Naive thymus-derived CD8-positive, alpha-beta T cell (primary cell): Measurements from ENCODE around the gene SKIL. TPM values are rescaled to one million over a fixed set of nuclear protein-coding genes. Genes with fewer than 3 reads are reported as not detected.
"Not testable (repeated sequence)": the region's sequence is repeated elsewhere in the genome, so short reads cannot be mapped to it uniquely, and the experiment has no call there.

Experiments
- ATAC-seq, 2 donors: fragments of 150-1000 bp; cut with Tn5 transposase in 1 of 2; sonication (Bioruptor Pico), chemical (Tn5 transposase) in 1 of 2; 1 replicate in 1 of 2; 2 replicates in 1 of 2; pipeline ENCODE4 v1.10.0; 2021; ENCODE audit warnings: mild to moderate bottlenecking in 2 of 2, moderate library complexity in 2 of 2
- POLR2A ChIA-PET: fragments of 350-600 bp; sonication (Branson Sonifier 250); formaldehyde crosslinking; loops from one replicate; lab custom pipeline; 2021; ENCODE audit warnings: antibody characterized with exemption; lab: Charles Lee
- DNase-seq, 10 donors: peaks; one replicate each; pipeline versions ENCODE4 v3.0.0 to v3.0.0-alpha.2; 2020 to 2022
- H3K27ac Mint-ChIP-seq, 10 donors: one replicate each; pipeline ENCODE4 v1.8.0; 2020 to 2022; ENCODE audit warnings: mild to moderate bottlenecking in 10 of 10, mixed read lengths in 10 of 10, moderate library complexity in 4 of 10, inconsistent platforms in 1 of 10
- H3K27me3 Mint-ChIP-seq, 5 donors: one replicate each; pipeline ENCODE4 v1.8.0; 2021 to 2022; ENCODE audit warnings: mixed read lengths in 5 of 5
- H3K36me3 Mint-ChIP-seq, 3 donors: one replicate each; pipeline ENCODE4 v1.8.0; 2020 to 2022; ENCODE audit warnings: mixed read lengths in 3 of 3, mild to moderate bottlenecking in 2 of 3, inconsistent platforms in 1 of 3
- H3K4me1 Mint-ChIP-seq, 4 donors: one replicate each; pipeline ENCODE4 v1.8.0; 2021 to 2022; ENCODE audit warnings: mixed read lengths in 4 of 4
- H3K4me3 Mint-ChIP-seq, 10 donors: one replicate each; pipeline ENCODE4 v1.8.0; 2020 to 2022; ENCODE audit warnings: mild to moderate bottlenecking in 10 of 10, mixed read lengths in 10 of 10, moderate library complexity in 6 of 10, inconsistent platforms in 1 of 10
- H3K9me3 Mint-ChIP-seq, 9 donors: one replicate each; pipeline ENCODE4 v1.8.0; 2020 to 2022; ENCODE audit warnings: mixed read lengths in 9 of 9, mild to moderate bottlenecking in 3 of 9, inconsistent platforms in 1 of 9, moderate library complexity in 1 of 9
- polyA plus RNA-seq, 3 donors: library from polyadenylated mRNA; unstranded; fragments of 300-500 nt; fragmentation: Illumina TruSeq; gene quantifications; one replicate each; pipeline ENCODE4 v1.2.3, GENCODE V29; 2021
- total RNA-seq, 8 experiments: library from RNA in 2 of 8; stranded (reverse) in 2 of 8; gene quantifications; one replicate each; pipeline ENCODE4 v1.2.3 and lab custom pipeline; 2021 to 2026

The SKIL gene, protein sequence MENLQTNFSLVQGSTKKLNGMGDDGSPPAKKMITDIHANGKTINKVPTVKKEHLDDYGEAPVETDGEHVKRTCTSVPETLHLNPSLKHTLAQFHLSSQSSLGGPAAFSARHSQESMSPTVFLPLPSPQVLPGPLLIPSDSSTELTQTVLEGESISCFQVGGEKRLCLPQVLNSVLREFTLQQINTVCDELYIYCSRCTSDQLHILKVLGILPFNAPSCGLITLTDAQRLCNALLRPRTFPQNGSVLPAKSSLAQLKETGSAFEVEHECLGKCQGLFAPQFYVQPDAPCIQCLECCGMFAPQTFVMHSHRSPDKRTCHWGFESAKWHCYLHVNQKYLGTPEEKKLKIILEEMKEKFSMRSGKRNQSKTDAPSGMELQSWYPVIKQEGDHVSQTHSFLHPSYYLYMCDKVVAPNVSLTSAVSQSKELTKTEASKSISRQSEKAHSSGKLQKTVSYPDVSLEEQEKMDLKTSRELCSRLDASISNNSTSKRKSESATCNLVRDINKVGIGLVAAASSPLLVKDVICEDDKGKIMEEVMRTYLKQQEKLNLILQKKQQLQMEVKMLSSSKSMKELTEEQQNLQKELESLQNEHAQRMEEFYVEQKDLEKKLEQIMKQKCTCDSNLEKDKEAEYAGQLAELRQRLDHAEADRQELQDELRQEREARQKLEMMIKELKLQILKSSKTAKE
- total RNA-seq, result 10 to 100 TPM; 55.7 to 67.2 TPM
- 1 to 10 TPM; 2.5 to 6.6 (median 2.9) TPM for polyA plus RNA-seq
- 68.9 to 252 (median 79.5) reads per million in 6 experiments for total RNA-seq (lab: John Stamatoyannopoulos, UW)

GRCh38 chr3:170357176-170358041 lies at the start of gene SKIL:
Gene SKIL, plus strand, starts transcription at chr3:170357715. Its CDS starts 2,617 bp downstream, at chr3:170360332.
- peaks cover 0 to 12% (median 2%) of the 10 kb centered on the region in 9 donors for H3K9me3 Mint-ChIP-seq
- DNase-seq, result peak; percentile 95 to 99 (median 96)
- ATAC-seq, result peak; percentile 75 to 81
- POLR2A ChIA-PET, result interaction anchor here (0.6 to 2.9 kb wide), 18 partner anchors 8 to 593 kb away, joined by 3 to 25 read pairs (median 6); partner anchors contain the start of genes PHC3, PRKCI, RPL22L1 and SEC62
- peak within 1 kb of the TSS; percentile 93 to 100 (median 98) for H3K27ac Mint-ChIP-seq
- peaks cover 7 to 22% (median 18%) of the 10 kb centered on the region in 3 donors for H3K36me3 Mint-ChIP-seq
- H3K4me3 Mint-ChIP-seq, result peak within 1 kb of the TSS; percentile 87 to 98 (median 94)
- no peaks in the 10 kb centered on the region for H3K27me3 Mint-ChIP-seq
- H3K4me1 Mint-ChIP-seq, result peaks cover 21 to 78% (median 53%) of the 10 kb centered on the region in 4 donors

- no peaks in the 10 kb centered on the region for H3K36me3 Mint-ChIP-seq
- POLR2A ChIA-PET, result interaction anchor here (0.7 kb wide), 1 partner anchor 8 kb away, joined by 3 read pairs; no protein-coding TSS in a partner anchor
- no peaks in the 10 kb centered on the region for H3K9me3 Mint-ChIP-seq
- H3K27ac Mint-ChIP-seq, result no peak overlapping the region
- no peak for ATAC-seq
- H3K4me1 Mint-ChIP-seq, result peaks cover 0 to 10% (median 0%) of the 10 kb centered on the region in 4 donors
- no peak for DNase-seq
- no peaks in the 10 kb centered on the region for H3K27me3 Mint-ChIP-seq
- no peak overlapping the region for H3K4me3 Mint-ChIP-seq
Observed at GRCh38 chr3:170309046-170309445, 48.5 kb upstream of the SKIL start.

- Mint-ChIP-seq H3K27me3 (peaks cover 0 to 3% (median 0%) of the 10 kb centered on the region in 5 donors), H3K9me3 (no peaks in the 10 kb centered on the region), H3K27ac (no peak overlapping the region), H3K4me3 (no peak overlapping the region), H3K4me1 (no peaks in the 10 kb centered on the region), H3K36me3 (no peaks in the 10 kb centered on the region)
- no peak for DNase-seq
- POLR2A ChIA-PET, result interaction anchor here (0.7 kb wide), 1 partner anchor 164 kb away, joined by 3 read pairs; no protein-coding TSS in a partner anchor
- ATAC-seq, result no peak
Observed at GRCh38 chr3:170317954-170318353, 39.6 kb upstream of the SKIL start.

DNA sequence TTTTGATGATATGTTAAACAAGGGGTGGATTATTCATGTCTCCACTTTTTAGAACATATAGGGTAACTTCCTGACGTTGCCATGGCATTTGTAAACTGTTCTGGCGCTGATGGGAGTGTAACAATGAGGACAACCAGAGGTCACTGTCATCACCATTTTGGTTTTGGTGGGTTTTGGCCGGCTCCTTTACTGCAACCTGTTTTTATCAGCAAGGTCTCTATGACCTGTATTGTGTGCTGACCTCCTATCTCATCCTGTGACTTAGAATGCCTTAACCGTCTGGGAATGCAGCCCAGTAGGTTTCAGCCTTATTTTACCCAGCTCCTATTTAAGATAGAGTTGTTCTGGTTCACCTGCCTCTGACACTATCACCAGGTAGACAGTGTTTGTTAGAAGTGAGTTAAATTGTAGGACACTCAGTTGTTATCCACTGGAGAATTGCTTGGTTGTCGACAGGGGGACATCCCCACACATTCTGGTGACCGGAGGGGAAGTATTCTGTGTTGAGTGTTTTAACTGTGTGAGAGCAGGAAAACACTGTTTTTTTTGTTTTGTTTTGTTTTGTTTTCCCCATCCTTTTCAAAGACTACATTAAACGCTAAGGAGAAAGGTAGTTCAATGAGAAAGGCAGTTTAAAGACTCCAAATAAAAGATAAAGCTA lies 36.9 kb upstream of the SKIL start:
- POLR2A ChIA-PET, result interaction anchor here (0.6 kb wide), 1 partner anchor 119 kb away, joined by 4 read pairs; no protein-coding TSS in a partner anchor
- no peak for ATAC-seq
- DNase-seq, result no peak
- peak overlapping the region in 1 of 10 donors; percentile 66 for H3K27ac Mint-ChIP-seq
- H3K36me3 Mint-ChIP-seq, result no peaks in the 10 kb centered on the region
- H3K4me3 Mint-ChIP-seq, result no peak overlapping the region
- H3K27me3 Mint-ChIP-seq, result peaks cover 0 to 3% (median 0%) of the 10 kb centered on the region in 5 donors
- H3K9me3 Mint-ChIP-seq, result no peaks in the 10 kb centered on the region
- H3K4me1 Mint-ChIP-seq, result no peaks in the 10 kb centered on the region

DNA sequence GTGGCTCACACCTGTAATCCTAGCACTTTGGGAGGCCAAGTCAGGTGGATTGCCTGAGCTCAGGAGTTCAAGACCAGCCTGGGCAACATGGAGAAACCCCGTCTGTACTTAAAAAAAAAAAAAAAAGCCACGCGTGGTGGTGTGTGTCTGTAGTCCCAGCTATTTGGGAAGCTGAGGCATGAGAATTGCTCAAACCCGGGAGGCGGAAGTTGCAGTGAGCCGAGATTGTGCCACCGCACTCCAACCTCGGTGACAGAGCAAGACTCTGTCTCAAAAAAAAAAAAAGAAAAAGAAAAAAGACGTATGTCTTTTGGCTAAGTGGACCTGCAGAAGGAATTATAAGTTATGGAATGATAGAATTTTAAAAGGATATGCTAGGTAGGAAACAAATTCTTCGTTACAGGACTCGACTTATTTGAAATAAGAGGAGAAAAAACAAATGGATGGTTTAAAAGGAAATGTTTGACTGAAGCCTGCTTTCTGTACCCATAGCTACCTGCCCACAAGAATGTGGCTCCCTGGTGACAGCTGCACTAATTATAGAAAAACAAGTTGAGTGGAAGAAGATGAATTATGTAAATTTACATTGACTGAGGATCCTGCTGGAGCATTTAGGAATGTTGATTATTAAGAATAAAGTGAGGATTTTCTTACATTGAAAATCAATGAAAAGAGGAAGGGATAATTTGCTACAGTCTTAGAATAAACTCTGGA lies 36.0 kb upstream of the SKIL start:
- Mint-ChIP-seq H3K27ac (no peak overlapping the region), H3K9me3 (no peaks in the 10 kb centered on the region), H3K36me3 (no peaks in the 10 kb centered on the region), H3K4me3 (no peak overlapping the region), H3K27me3 (peaks cover 0 to 3% (median 0%) of the 10 kb centered on the region in 5 donors), H3K4me1 (peaks cover 0 to under 1% (median 0%) of the 10 kb centered on the region in 4 donors)
- POLR2A ChIA-PET, result interaction anchor here (0.6 kb wide), 1 partner anchor 120 kb away, joined by 4 read pairs; no protein-coding TSS in a partner anchor
- DNase-seq, result no peak
- ATAC-seq, result no peak

DNA sequence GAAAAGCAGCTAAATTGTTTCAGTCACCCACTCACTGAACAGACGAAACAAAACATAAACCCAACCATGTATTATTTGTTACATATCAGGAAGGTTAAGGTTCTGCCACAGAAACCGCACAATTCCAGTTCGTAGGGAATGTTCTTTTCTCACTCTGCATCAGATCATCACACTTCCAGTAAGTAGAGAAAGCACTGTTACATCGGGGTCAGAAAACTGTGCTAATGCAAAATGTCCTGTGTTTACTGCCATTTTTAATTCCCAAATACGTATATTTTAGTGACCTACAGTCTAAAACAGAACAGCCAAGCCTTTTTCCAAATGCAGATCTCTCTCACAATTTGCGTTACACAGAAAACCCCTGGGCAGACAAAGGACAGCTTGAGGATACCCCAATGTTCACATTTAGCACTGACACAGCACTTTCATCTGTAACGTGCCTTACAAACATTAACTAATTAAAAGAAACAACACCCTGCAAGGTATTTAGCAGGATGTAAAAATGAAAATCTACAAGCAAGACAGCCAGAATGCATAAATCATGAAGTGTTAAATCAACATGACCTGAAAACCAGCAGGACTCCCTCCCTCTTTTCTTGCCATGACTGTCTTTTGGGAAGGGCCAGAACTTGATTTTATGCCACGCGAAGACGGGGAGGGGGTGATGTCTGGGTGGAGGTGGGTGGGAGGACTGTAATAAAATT lies 34.8 kb upstream of the SKIL start:
- POLR2A ChIA-PET, result no interaction called here
- DNase-seq, result no peak
- Mint-ChIP-seq H3K9me3 (no peaks in the 10 kb centered on the region), H3K27ac (no peak overlapping the region), H3K4me1 (peaks cover 0 to 4% (median 0%) of the 10 kb centered on the region in 4 donors), H3K4me3 (no peak overlapping the region), H3K36me3 (no peaks in the 10 kb centered on the region), H3K27me3 (peaks cover 0 to 3% (median 0%) of the 10 kb centered on the region in 5 donors)
- ATAC-seq, result no peak

DNA sequence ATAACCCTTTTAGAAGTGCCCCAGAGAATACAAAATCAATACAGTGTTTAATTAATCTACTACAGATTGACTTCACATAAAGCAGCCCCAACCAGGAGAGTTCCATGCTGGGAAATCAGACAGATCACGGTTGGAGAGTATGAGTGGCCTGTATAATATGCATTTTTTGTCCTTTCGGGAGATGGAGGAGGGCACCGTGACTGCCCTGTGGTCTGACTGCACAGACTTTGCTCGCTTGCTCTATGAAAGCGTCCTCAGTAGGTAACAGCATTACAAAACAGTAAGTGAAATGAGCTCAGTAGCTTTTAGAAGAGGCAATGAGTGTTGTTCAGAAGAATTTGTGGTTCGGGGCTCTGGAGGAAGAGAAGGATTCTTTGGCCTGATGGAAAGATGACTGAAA lies 34.2 kb upstream of the SKIL start:
- no peak overlapping the region for H3K4me3 Mint-ChIP-seq
- H3K27me3 Mint-ChIP-seq, result peaks cover 0 to 3% (median 0%) of the 10 kb centered on the region in 5 donors
- peaks cover 0 to 4% (median 0%) of the 10 kb centered on the region in 4 donors for H3K4me1 Mint-ChIP-seq
- DNase-seq (no peak), ATAC-seq (no peak)
- H3K27ac Mint-ChIP-seq, result no peak overlapping the region
- H3K36me3 Mint-ChIP-seq, result no peaks in the 10 kb centered on the region
- POLR2A ChIA-PET, result no interaction called here
- peaks cover 0 to 2% (median 0%) of the 10 kb centered on the region in 9 donors for H3K9me3 Mint-ChIP-seq

GRCh38 chr3:170324962-170325361 lies 32.6 kb upstream of the SKIL start:
- Mint-ChIP-seq H3K9me3 (peaks cover 0 to 2% (median 0%) of the 10 kb centered on the region in 9 donors), H3K36me3 (no peaks in the 10 kb centered on the region), H3K27ac (no peak overlapping the region), H3K4me1 (peaks cover 0 to 4% (median 0%) of the 10 kb centered on the region in 4 donors), H3K27me3 (no peaks in the 10 kb centered on the region), H3K4me3 (no peak overlapping the region)
- no peak for DNase-seq
- ATAC-seq, result no peak
- POLR2A ChIA-PET, result no interaction called here

GRCh38 chr3:170327040-170327808 lies 30.3 kb upstream of the SKIL start:
- peaks cover 0 to 8% (median 0%) of the 10 kb centered on the region in 4 donors for H3K4me1 Mint-ChIP-seq
- POLR2A ChIA-PET, result no interaction called here

GRCh38 chr3:170327868-170328548 lies 29.5 kb upstream of the SKIL start:
- POLR2A ChIA-PET, H3K4me1 Mint-ChIP-seq, H3K27me3 Mint-ChIP-seq, DNase-seq, H3K9me3 Mint-ChIP-seq, ATAC-seq, H3K27ac Mint-ChIP-seq, H3K36me3 Mint-ChIP-seq, H3K4me3 Mint-ChIP-seq: not testable (repeated sequence)

More at GRCh38 chr3:170327040-170327808, 30.3 kb upstream of the SKIL start:
- peaks cover 0 to under 1% (median 0%) of the 10 kb centered on the region in 5 donors for H3K27me3 Mint-ChIP-seq
- no peak overlapping the region for H3K27ac Mint-ChIP-seq
- no peak for ATAC-seq
- H3K9me3 Mint-ChIP-seq, result peaks cover 0 to 2% (median 0%) of the 10 kb centered on the region in 9 donors
- peak in 1 of 10 donors; percentile 7 for DNase-seq
- H3K4me3 Mint-ChIP-seq, result no peak overlapping the region
- H3K36me3 Mint-ChIP-seq, result no peaks in the 10 kb centered on the region
